Suprapubic skin (tissue), 4 donors: ENCODE measurements around the gene GPR179.

Source experiments
- EP300 ChIP-seq: sonication (generic); formaldehyde crosslinking; IDR thresholded peaks from one replicate; pipeline ENCODE4 v1.6.1; 2017; ENCODE audit warnings: antibody characterized with exemption
- POLR2A ChIP-seq, 2 donors: fragments of 450-650 bp; IDR thresholded peaks; one replicate each; pipeline ENCODE4 v1.6.1; 2017; ENCODE audit warnings: antibody characterized with exemption in 2 of 2, mild to moderate bottlenecking in 2 of 2, moderate library complexity in 2 of 2
- POLR2AphosphoS5 ChIP-seq, 3 donors: sonication (generic); formaldehyde crosslinking; IDR thresholded peaks; one replicate each; pipeline ENCODE4 v1.6.1; 2017; ENCODE audit warnings: antibody characterized with exemption in 3 of 3
- TF ChIP-seq, protein P1 (sequence below), 2 donors: fragments of 200-600 bp in 1 of 2; fragments of 450-650 bp in 1 of 2; sonication (generic) in 1 of 2; IDR thresholded peaks; one replicate each; pipeline ENCODE4 v1.5.1; 2016 to 2019; ENCODE audit warnings: antibody characterized with exemption in 2 of 2, mild to moderate bottlenecking in 1 of 2, moderate library complexity in 1 of 2

DNA sequence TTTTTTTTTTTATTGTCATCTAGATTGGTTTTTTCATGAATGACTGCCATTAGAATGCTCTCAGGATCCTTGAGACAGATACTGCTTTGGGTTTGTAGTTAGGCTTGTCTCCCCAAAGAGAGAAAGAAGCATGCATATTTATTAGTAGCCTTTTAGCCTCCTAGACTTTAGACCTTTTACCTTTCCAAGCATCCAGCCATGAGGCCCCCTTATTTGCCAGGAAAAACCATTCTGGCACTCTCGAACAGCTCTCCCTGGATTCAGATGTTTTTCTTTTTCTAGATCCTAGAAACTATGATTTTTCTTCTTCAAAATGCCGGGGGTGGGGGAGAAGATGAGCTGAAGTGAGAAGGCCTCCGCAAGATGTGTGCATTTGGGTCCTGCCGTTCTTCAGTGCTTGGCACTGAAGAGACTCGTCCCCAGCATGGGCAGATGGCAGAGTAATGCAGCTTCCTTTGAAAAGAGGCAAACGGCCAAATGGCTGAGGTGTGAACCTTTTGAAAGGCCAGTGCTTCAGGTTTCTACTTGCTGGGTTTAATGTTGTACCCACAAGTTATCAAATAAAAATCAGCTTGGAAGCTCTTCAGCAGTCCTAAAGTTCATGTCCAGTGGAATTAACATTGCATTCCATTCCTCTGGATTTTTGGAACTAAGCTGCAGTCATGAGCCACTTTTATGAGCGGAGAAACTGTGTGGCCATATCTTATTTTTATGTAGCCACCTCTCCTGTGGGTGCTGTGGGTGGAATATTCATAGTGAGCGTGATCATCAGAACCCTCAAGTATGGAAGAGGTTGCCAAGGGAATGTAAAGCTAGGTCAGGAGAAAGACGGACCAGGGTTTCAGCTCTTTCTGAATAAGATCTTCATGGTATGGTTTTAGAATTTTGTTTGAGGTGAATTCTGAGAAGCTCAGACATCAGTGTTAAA, 15.1 kb upstream of the GPR179 start:
- no peak for TF ChIP-seq POLR2A (IDR thresholded peaks at IDR 0.05)
- TF ChIP-seq, protein P1, sequence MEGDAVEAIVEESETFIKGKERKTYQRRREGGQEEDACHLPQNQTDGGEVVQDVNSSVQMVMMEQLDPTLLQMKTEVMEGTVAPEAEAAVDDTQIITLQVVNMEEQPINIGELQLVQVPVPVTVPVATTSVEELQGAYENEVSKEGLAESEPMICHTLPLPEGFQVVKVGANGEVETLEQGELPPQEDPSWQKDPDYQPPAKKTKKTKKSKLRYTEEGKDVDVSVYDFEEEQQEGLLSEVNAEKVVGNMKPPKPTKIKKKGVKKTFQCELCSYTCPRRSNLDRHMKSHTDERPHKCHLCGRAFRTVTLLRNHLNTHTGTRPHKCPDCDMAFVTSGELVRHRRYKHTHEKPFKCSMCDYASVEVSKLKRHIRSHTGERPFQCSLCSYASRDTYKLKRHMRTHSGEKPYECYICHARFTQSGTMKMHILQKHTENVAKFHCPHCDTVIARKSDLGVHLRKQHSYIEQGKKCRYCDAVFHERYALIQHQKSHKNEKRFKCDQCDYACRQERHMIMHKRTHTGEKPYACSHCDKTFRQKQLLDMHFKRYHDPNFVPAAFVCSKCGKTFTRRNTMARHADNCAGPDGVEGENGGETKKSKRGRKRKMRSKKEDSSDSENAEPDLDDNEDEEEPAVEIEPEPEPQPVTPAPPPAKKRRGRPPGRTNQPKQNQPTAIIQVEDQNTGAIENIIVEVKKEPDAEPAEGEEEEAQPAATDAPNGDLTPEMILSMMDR (IDR thresholded peaks at IDR 0.05): no peak
- no peak for TF ChIP-seq EP300
- no peak for TF ChIP-seq POLR2AphosphoS5 (IDR thresholded peaks at IDR 0.05)
